H1 (cell line): ENCODE results near the gene ILF3. TPM values are rescaled to one million over a fixed set of nuclear protein-coding genes. Genes with fewer than 3 reads are reported as not detected.
"Not testable (repeated sequence)": the region's sequence is repeated elsewhere in the genome, so short reads cannot be mapped to it uniquely, and the experiment has no call there.

ENCODE experiments used
- CTCF ChIA-PET: fragments of 300-600 bp; sonication (Branson Sonifier 250); formaldehyde crosslinking; loops from one replicate; lab custom pipeline; 2021; ENCODE audit not compliant: partially characterized antibody; lab: Charles Lee
- POLR2A ChIA-PET: fragments of 300-600 bp; sonication (Branson Sonifier 250); formaldehyde crosslinking; loops from one replicate; lab custom pipeline; 2021; ENCODE audit warnings: inconsistent platforms; ENCODE audit not compliant: partially characterized antibody; lab: Charles Lee
- DNase-seq, 2 experiments: peaks; one replicate each; pipeline versions ENCODE4 v3.0.0 to v3.0.0-alpha.2; 2010 to 2022; ENCODE audit warnings: low spot score in 2 of 2, low read depth in 1 of 2, mixed read lengths in 1 of 2
- FAIRE-seq: peaks from 2 replicates; lab custom pipeline; 2011; peaks lifted over from hg19 to GRCh38; lab: Jason Lieb, UNC
- H2AFZ ChIP-seq: 2 replicates; pipeline ENCODE4 v1.8.1; 2012; ENCODE audit warnings: low read length, inconsistent platforms
- H2AK5ac ChIP-seq: 2 replicates; pipeline ENCODE4 v1.6.1; 2013; ENCODE audit warnings: low read depth, low read length
- H2BK120ac ChIP-seq: replicated peaks from 2 replicates; pipeline ENCODE3; 2013; ENCODE audit warnings: low read depth, low read length, inconsistent platforms
- H2BK12ac ChIP-seq: 2 replicates; pipeline ENCODE4 v1.6.1; 2013; ENCODE audit warnings: low read depth, low read length
- H2BK15ac ChIP-seq: 2 replicates; pipeline ENCODE4 v1.6.1; 2013; ENCODE audit warnings: low read length
- H2BK20ac ChIP-seq: 2 replicates; pipeline ENCODE4 v1.6.1; 2013; ENCODE audit warnings: low read length
- H2BK5ac ChIP-seq: 2 replicates; pipeline ENCODE4 v1.6.1; 2013; ENCODE audit warnings: low read depth, low read length
- H3K14ac ChIP-seq: 2 replicates; pipeline ENCODE4 v1.6.1; 2013; ENCODE audit warnings: inconsistent platforms; ENCODE audit not compliant: insufficient read length
- H3K18ac ChIP-seq: 2 replicates; pipeline ENCODE4 v1.6.1; 2013; ENCODE audit warnings: low read length; ENCODE audit errors: extremely low read depth
- H3K23ac ChIP-seq: 2 replicates; pipeline ENCODE4 v1.6.1; 2013; ENCODE audit warnings: inconsistent platforms; ENCODE audit not compliant: insufficient read length
- H3K23me2 ChIP-seq: 2 replicates; pipeline ENCODE4 v1.6.1; 2013; ENCODE audit warnings: low read depth, low read length
- H3K27ac ChIP-seq: 2 replicates; pipeline ENCODE4 v1.6.1; 2011; ENCODE audit warnings: low read depth, low read length, inconsistent platforms
- H3K27me3 ChIP-seq, 4 experiments: replicated peaks in 1 of 4; 1 replicate in 1 of 4; 2 replicates in 3 of 4; pipeline versions ENCODE4 v1.6.1 to v1.8.1; 2011 to 2013; ENCODE audit warnings: low read length in 3 of 4, mild to moderate bottlenecking in 3 of 4, inconsistent platforms in 2 of 4, mixed read lengths in 2 of 4, moderate library complexity in 1 of 4; ENCODE audit not compliant: control insufficient read depth in 3 of 4, insufficient read depth in 3 of 4; ENCODE audit errors: extremely low read depth in 1 of 4
- H3K36me3 ChIP-seq, 4 experiments: 2 replicates each; pipeline versions ENCODE4 v1.6.1 to v1.8.1; 2011 to 2013; ENCODE audit warnings: mild to moderate bottlenecking in 4 of 4, low read length in 3 of 4, moderate library complexity in 2 of 4, control low read depth in 1 of 4, inconsistent platforms in 1 of 4; ENCODE audit not compliant: insufficient read depth in 4 of 4, control insufficient read depth in 2 of 4
- H3K4ac ChIP-seq: replicated peaks from 2 replicates; pipeline ENCODE3; 2013; ENCODE audit warnings: low read length, low read depth, mixed read lengths, inconsistent platforms; ENCODE audit not compliant: insufficient read length
- H3K4me1 ChIP-seq, 4 experiments: replicated peaks in 1 of 4; 1 replicate in 1 of 4; 2 replicates in 3 of 4; pipeline versions ENCODE4 v1.6.1 to v1.8.1; 2011 to 2013; ENCODE audit warnings: low read length in 3 of 4, inconsistent platforms in 2 of 4, mixed read lengths in 1 of 4; ENCODE audit not compliant: insufficient read depth in 4 of 4, control insufficient read depth in 3 of 4
- H3K4me2 ChIP-seq, 2 experiments: 2 replicates each; pipeline versions ENCODE4 v1.6.1 to v1.8.1; 2011 to 2013; ENCODE audit warnings: low read depth in 2 of 2, low read length in 2 of 2, control low read depth in 1 of 2, inconsistent platforms in 1 of 2, mild to moderate bottlenecking in 1 of 2; ENCODE audit not compliant: insufficient read depth in 1 of 2
- H3K4me3 ChIP-seq, 4 experiments: fragments of 200-600, 300-600 bp in 1 of 4; sonication (generic), shearing (Covaris generic), sonication (Bioruptor Twin) in 1 of 4; 2 replicates each; pipeline versions ENCODE4 v1.5.1 to v1.8.1; 2011 to 2016; ENCODE audit warnings: low read length in 4 of 4, low read depth in 3 of 4, control low read depth in 2 of 4, inconsistent platforms in 2 of 4, mild to moderate bottlenecking in 2 of 4, mixed read lengths in 1 of 4, moderate library complexity in 1 of 4; ENCODE audit not compliant: insufficient read depth in 2 of 4; ENCODE audit errors: extremely low read depth in 1 of 4
- H3K56ac ChIP-seq: replicated peaks from 2 replicates; pipeline ENCODE3; 2013; ENCODE audit warnings: low read depth, mild to moderate bottlenecking, mixed read lengths, low read length, inconsistent platforms; ENCODE audit not compliant: insufficient read length
- H3K79me1 ChIP-seq: 2 replicates; pipeline ENCODE4 v1.6.1; 2013; ENCODE audit warnings: low read depth, low read length, control low read depth
- H3K79me2 ChIP-seq, 2 experiments: 2 replicates each; pipeline versions ENCODE4 v1.6.1 to v1.8.1; 2012 to 2013; ENCODE audit warnings: low read length in 2 of 2, mild to moderate bottlenecking in 2 of 2, inconsistent platforms in 1 of 2; ENCODE audit not compliant: insufficient read depth in 2 of 2, control insufficient read depth in 1 of 2
- H3K9ac ChIP-seq, 4 experiments: replicated peaks in 1 of 4; 1 replicate in 1 of 4; 2 replicates in 3 of 4; pipeline versions ENCODE4 v1.6.1 to v1.8.1; 2011 to 2013; ENCODE audit warnings: low read depth in 3 of 4, low read length in 3 of 4, control low read depth in 2 of 4, mild to moderate bottlenecking in 2 of 4, moderate library complexity in 2 of 4, inconsistent platforms in 1 of 4; ENCODE audit errors: extremely low read depth in 1 of 4
- H3K9me3 ChIP-seq, 2 experiments: 2 replicates each; pipeline versions ENCODE4 v1.6.1 to v1.8.1; 2012 to 2013; ENCODE audit warnings: mild to moderate bottlenecking in 2 of 2, moderate library complexity in 2 of 2, control low read depth in 1 of 2, inconsistent platforms in 1 of 2, low read depth in 1 of 2, low read length in 1 of 2, mixed read lengths in 1 of 2; ENCODE audit not compliant: insufficient read depth in 2 of 2
- H4K20me1 ChIP-seq, 2 experiments: replicated peaks in 1 of 2; 2 replicates each; pipeline versions ENCODE3 to v1.8.1; 2011 to 2013; ENCODE audit warnings: inconsistent platforms in 2 of 2, low read length in 2 of 2, mild to moderate bottlenecking in 1 of 2; ENCODE audit not compliant: insufficient read depth in 2 of 2, control insufficient read depth in 1 of 2
- H4K5ac ChIP-seq: 2 replicates; pipeline ENCODE4 v1.6.1; 2013; ENCODE audit warnings: low read length, low read depth, mixed read lengths, inconsistent platforms; ENCODE audit not compliant: insufficient read length
- H4K8ac ChIP-seq: 2 replicates; pipeline ENCODE4 v1.8.0; 2013; ENCODE audit warnings: mild to moderate bottlenecking, moderate library complexity, low read length, inconsistent platforms; ENCODE audit not compliant: insufficient read depth; ENCODE audit errors: extremely low read depth
- H4K91ac ChIP-seq: replicated peaks from 2 replicates; pipeline ENCODE3; 2013; ENCODE audit warnings: low read length, mixed read lengths, inconsistent platforms; ENCODE audit not compliant: insufficient read length
- WGBS, 2 experiments: shearing (Covaris generic) in 1 of 2; methylation state at CpG; one replicate each; pipeline versions ENCODE4 v1.1.6 to v1.1.7; 2013 to 2015; ENCODE audit warnings: low lambda C conversion rate in 2 of 2, mixed read lengths in 2 of 2, inconsistent platforms in 1 of 2, low coverage in 1 of 2, missing lambda C conversion rate in 1 of 2; ENCODE audit not compliant: insufficient replicate concordance in 2 of 2, insufficient coverage in 1 of 2, insufficient read length in 1 of 2; ENCODE audit errors: extremely low coverage in 1 of 2, missing lambda C conversion rate in 1 of 2; 5-methylcytosine and 5-hydroxymethylcytosine counted together
- polyA plus RNA-seq, 7 experiments: library from polyadenylated mRNA; depleted of rRNA in 3 of 7; stranded (reverse) in 5 of 7; unstranded in 2 of 7; fragments of >200 nt in 5 of 7; fragments of 200-250 nt in 2 of 7; gene quantifications; 1 replicate in 5 of 7; 2 replicates in 1 of 7; 4 replicates in 1 of 7; pipeline versions ENCODE4 v1.2.1 to v1.2.3, GENCODE V29; 2011 to 2013; ENCODE audit warnings: missing spikeins in 2 of 7, mixed read lengths in 2 of 7
- total RNA-seq: library from RNA; stranded (reverse); fragmentation: NEBNext Ultra II Directional; extraction: Animal tissue kit (Norgen Biotek cat#: 25700); gene quantifications from 2 replicates; pipeline ENCODE4 v1.2.1, GENCODE V29; 2021

The ILF3 gene
- total and polyA plus RNA-seq, 2 of the 8 experiments (the other 6 are each of a cell fraction or from before 2014, with no cell fraction given), result 291 to 695 TPM

DNA sequence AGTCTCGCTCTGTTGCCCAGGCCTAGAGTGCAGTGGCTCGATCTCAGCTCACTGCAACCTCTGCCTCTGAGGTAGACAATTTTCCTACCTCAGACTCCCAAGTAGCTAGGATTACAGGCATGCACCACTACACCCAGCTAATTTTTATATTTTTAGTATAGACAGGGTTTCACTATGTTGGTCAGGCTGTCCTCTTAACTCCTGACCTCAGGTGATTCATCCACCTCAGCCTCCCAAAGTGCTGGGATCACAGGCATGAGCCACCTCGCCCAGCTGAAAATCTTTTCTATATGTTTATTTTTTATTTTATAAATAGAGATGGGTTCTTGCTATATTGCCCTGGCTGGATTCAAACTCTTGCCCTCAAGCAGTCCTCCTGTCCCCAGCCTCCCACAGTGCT, 17.8 kb downstream of the ILF3 start:
- not testable (repeated sequence) for H3K56ac ChIP-seq, H2AK5ac ChIP-seq, H2BK120ac ChIP-seq, H3K4me1 ChIP-seq, H3K9me3 ChIP-seq, H3K18ac ChIP-seq, H3K4me2 ChIP-seq, H4K91ac ChIP-seq, H3K27me3 ChIP-seq, H3K4ac ChIP-seq, FAIRE-seq, H3K27ac ChIP-seq, H2BK5ac ChIP-seq, H3K9ac ChIP-seq, H3K23me2 ChIP-seq, H3K4me3 ChIP-seq, H3K14ac ChIP-seq, H2BK15ac ChIP-seq, H2AFZ ChIP-seq, H2BK20ac ChIP-seq, H2BK12ac ChIP-seq, H4K8ac ChIP-seq, H3K23ac ChIP-seq, DNase-seq, H4K5ac ChIP-seq
- 97% methylated on average over 3 of the region's 3 CpGs; no CpG with 5 or more reads in 1 of the 2 experiments for WGBS, 2 experiments
- H3K79me1 ChIP-seq, result peaks cover 15% of the 10 kb centered on the region
- ChIA-PET POLR2A (interaction anchor here (55.9 to 59.0 kb wide), 2 partner anchors 3 to 20 kb away, joined by 1874 read pairs; partner anchors contain the start of genes DNM2, ILF3 and QTRT1), CTCF (interaction anchor here (0.6 to 4.8 kb wide), 8 partner anchors 8 to 91 kb away, joined by 3 to 24 read pairs (median 3); no protein-coding TSS in a partner anchor)
- H3K36me3 ChIP-seq, result peaks cover 35 to 70% (median 60%) of the 10 kb centered on the region in 4 experiments
- H4K20me1 ChIP-seq, result peaks cover 40 to 45% of the 10 kb centered on the region in 2 experiments
- peaks cover 48 to 93% of the 10 kb centered on the region in 2 experiments for H3K79me2 ChIP-seq

DNA sequence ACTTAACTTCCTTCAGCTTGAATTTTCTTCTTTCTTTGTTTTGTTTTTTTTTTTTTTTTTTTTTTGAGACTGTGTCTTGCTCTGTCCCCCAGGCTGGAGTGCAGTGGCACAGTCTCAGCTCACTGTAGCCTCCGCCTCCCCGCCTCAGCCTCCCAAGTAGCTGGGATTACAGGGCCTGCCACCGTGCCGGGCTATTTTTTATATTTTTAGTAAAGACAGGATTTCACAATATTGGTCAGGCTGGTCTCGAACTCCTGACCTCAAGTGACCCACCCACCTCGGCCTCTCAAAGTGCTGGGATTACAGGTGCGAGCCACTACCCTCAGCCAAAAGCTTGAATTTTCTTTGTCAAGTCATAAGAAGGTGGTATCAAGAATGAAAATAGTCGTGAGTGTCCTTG, 21.1 kb downstream of the ILF3 start:
- not testable (repeated sequence) for H3K14ac ChIP-seq, H2BK15ac ChIP-seq, H3K23ac ChIP-seq, FAIRE-seq, DNase-seq, H3K18ac ChIP-seq, H2BK12ac ChIP-seq, H4K8ac ChIP-seq, H3K27me3 ChIP-seq, H3K4me2 ChIP-seq, H3K56ac ChIP-seq, H4K91ac ChIP-seq, H2BK120ac ChIP-seq, H3K4ac ChIP-seq, H2AFZ ChIP-seq, H2BK20ac ChIP-seq, H3K9ac ChIP-seq, H3K23me2 ChIP-seq, H3K4me3 ChIP-seq, H3K4me1 ChIP-seq, H3K27ac ChIP-seq, H3K9me3 ChIP-seq, H4K5ac ChIP-seq, H2AK5ac ChIP-seq, H3K79me1 ChIP-seq, H2BK5ac ChIP-seq
- POLR2A ChIA-PET, result interaction anchor here (1.2 to 59.0 kb wide), 3 partner anchors 7 to 103 kb away, joined by 3 to 1874 read pairs (median 1874); partner anchors contain the start of genes DNM2, ILF3 and QTRT1
- Histone ChIP-seq H3K79me2 (peaks cover 23 to 93% of the 10 kb centered on the region in 2 experiments), H3K36me3 (peaks cover 60 to 90% (median 83%) of the 10 kb centered on the region in 4 experiments), H4K20me1 (peaks cover 35 to 37% of the 10 kb centered on the region in 2 experiments)
- CTCF ChIA-PET, result interaction anchor here (1.3 to 4.8 kb wide), 3 partner anchors 24 to 134 kb away, joined by 3 to 24 read pairs (median 4); no protein-coding TSS in a partner anchor
- WGBS, 2 experiments, result 91% methylated on average over 8 of the region's 8 CpGs; no CpG with 5 or more reads in 1 of the 2 experiments
